GM18873 (cell line): ENCODE measurements around the gene ZNF750.

ENCODE experiments used
- ATAC-seq: cut with Tn5 transposase; IDR thresholded peaks from one replicate; pipeline ENCODE4 v1.9.1; 2021; ENCODE audit warnings: mild to moderate bottlenecking, moderate library complexity, moderate number of reproducible peaks; ENCODE audit not compliant: unreplicated experiment, low FRiP score

ZNF750 gene

DNA sequence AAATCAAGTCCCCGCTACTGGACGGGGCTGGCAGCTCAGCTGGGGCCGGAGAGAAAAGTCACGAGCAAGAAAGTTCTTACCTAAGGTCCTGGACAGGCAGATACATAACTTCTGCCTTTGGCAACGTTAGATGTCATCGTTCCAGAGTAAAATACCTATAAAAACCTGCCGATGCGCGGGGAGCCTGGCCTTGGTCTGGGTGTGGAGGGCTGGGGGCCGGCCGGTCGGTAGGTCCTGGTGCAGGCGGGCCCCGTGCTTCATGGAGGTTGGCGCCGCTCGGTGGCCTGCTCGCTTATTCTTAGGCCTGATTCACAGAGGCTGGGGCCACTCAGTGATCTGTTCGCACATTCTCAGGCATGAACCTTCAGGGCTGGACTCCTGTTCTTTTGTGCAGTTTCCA is 33.7 kb upstream of the ZNF750 start:
- ATAC-seq, result no peak

- no peak for ATAC-seq
These were observed 33.0 kb upstream of the ZNF750 start for GRCh38 chr17:82872591-82873520.

GRCh38 chr17:82871776-82872561 is 32.1 kb upstream of the ZNF750 start:
- no peak for ATAC-seq

DNA sequence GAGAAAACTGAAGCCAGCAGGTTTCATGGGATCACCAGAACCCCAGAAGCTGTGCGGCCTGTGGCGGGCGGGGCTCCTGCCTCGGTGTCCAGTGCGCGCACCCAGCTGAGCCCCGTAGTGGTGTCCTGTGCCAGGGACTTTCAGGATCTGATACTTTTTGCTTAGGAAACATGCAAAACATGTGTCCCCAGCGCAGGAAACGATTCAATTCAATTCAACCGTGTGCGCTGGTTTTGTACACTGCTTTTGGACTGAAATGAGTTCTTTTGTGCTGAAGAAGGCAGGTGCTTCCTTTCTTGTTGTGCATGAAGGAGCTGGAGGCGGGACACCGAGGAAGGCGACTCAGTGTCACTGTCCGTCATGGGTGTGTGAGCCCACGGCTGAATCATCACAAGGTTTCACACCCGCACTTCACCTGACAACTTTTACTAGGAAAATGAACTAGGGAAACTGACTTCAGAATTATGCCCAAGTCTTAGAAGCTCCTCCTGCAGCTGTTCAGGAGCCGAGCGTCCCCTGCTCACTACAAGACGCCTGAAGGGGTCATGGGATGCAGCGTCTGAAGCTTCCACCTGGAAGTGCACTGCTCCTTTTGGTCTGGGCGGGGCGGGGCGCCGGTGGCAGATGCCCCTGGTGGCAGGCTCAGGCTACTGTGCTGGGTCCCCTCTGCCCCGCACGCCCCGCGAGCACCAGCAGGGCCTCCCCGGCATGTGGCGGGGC is 31.4 kb upstream of the ZNF750 start:
- ATAC-seq, result peak; percentile 61

- ATAC-seq, result no peak
These were observed 30.7 kb upstream of the ZNF750 start for GRCh38 chr17:82870541-82870940.

DNA sequence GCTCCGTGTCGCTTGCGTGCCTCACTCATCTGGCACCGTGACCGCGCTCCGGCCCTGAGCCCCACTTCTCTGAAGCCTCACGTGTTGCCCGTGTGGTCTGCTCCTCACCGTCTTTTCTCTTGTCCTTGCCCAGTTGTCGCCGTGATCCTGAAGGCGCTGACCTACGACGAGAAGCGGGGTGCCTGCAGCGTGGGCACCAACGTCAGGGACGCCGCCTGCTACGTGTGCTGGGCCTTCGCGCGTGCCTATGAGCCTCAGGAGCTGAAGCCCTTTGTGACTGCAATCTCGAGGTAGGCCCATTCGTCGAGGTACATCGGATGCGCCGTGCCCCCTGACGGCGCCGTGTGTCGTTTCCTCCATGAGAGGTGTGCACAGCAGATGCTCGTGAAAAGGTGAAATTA is 30.3 kb upstream of the ZNF750 start:
- ATAC-seq, result no peak

DNA sequence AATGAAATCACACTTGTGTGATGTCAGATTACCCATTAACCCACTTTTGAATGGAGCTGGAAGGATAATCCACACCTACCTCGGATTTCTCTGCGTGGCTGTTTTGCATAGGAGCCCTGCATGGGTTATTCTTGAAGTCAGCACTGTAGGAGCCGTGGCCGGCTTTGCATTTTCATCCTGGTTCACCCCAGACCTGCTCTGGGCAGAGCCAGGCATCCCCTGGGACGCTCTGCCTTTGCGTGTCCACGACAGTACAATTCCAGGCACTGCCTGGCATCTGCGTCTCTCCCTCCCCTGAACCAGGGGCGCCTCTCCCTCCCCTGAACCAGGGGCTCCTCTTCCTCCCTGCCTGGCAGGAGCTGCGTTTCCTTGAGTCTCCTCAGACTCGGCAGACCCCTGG is 29.7 kb upstream of the ZNF750 start:
- no peak for ATAC-seq

DNA sequence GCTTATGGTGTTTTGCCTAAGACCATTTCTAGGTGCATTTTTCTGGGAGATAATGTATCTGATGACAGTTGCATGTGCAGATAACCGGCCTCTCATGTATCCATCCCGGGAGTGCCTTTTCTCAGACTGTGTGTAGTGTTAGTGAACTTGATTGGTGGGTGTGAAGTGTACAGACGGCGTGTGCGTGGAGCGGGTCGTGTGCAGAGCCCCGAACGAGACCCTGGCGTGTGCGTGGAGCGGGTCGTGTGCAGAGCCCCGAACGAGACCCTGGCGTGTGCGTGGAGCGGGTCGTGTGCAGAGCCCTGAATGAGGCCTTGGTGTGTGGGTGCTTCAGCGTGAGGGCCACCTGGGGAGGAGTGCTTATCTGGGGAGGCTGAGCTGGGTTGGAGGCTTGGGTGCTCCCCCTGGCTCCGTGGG is 28.9 kb upstream of the ZNF750 start:
- ATAC-seq, result no peak

GRCh38 chr17:82867763-82868325 is 28.0 kb upstream of the ZNF750 start:
- ATAC-seq, result no peak

DNA sequence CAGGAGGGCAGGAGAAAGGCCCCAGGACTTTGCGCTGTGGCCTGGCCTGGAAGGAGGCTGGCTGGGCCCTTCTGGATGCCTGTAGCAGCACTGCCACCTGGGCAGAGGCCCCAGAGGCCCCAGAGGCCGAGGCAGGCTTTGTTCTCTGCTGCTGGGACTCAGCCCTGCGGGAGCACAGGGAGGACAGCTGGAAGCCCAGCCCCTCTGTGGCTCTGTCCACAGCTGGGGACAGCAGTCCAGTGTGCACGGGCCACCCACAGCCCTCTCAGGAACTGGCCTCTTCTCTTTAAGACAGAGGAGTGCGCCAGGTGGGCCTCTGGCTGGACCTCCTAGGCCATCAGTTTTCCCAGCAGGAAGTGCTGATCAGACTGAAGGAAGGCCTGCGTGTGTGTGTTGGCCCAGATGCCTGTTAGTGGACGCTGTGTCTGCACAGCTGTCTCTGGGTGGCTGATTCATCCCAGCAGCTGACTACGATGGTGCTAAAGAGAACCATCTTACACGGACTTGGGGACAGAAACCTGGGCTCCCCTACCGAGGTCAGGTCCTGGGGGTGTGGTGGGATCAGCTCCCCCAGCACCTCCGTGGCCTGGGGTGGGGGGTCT is 26.9 kb upstream of the ZNF750 start:
- ATAC-seq, result no peak

- ATAC-seq, result no peak
These were observed 26.1 kb upstream of the ZNF750 start for GRCh38 chr17:82865774-82866395.

GRCh38 chr17:82865274-82865673 is 25.5 kb upstream of the ZNF750 start:
- ATAC-seq, result no peak

- ATAC-seq, result no peak
These were observed 25.0 kb upstream of the ZNF750 start for GRCh38 chr17:82864713-82865248.

- peak; percentile 86 for ATAC-seq
These were observed 24.3 kb upstream of the ZNF750 start for GRCh38 chr17:82863941-82864712.

DNA sequence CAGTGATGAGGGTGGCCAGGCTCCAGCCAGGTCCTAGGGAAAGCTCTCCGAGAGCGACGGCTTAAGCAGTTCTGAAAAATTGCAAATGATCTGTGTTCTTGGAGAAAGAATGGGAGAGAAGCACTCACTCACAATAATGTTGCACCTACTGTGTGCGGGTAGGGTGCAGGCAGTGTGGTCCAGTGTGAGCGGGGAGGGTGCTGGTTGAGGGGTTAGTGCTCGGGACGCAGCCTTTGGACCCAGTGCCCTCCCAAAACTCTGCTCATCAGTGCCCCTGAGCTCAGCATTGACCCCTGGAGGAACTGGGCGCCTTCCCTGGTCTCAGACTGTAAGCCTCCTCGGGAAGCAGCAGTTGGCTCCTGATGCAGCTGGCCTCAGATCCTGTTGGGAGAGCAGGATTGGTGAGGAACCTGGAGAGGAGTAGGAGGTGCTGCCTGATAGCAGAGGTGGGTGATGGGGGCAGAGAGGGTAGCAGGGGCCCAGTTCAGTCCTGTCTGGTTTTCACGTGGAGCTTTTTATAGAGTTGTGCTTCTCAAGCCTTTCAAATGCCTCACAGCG is 23.6 kb upstream of the ZNF750 start:
- ATAC-seq, result no peak

GRCh38 chr17:82862737-82863382 is 23.0 kb upstream of the ZNF750 start:
- ATAC-seq, result no peak

- no peak for ATAC-seq
These were observed 22.4 kb upstream of the ZNF750 start for GRCh38 chr17:82862191-82862590.

DNA sequence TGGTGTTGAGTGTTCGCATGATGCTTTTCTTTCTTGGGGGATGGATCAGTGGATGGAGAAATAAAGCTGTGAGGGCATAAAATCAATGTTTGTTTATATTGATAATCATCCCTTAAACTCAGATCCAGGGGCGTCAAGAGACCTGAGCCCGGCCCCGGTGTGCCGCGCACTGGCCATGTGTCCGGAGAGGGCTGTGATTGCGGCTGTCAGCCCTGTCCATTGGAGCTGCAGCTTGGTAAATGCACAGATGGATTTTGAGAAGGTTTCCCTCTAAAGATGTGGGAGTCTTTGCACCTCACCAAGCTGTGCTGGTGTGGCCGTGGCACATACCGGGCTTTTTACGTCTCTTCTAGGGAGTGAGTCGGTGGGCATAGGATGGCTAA is 21.6 kb upstream of the ZNF750 start:
- no peak for ATAC-seq
